Vein endothelial cell (primary cell): ENCODE results near the gene TLR4. TPM values are rescaled to one million over a fixed set of nuclear protein-coding genes. Genes with fewer than 3 reads are reported as not detected.

Experiments used
- small RNA-seq: library from RNA; depleted of rRNA; stranded (forward); fragments of <200 nt; gene quantifications from one replicate; pipeline ENCODE3, GENCODE V24; 2012
- total RNA-seq: library from RNA; depleted of rRNA; stranded (reverse); fragments of >200 nt; gene quantifications from 2 replicates; pipeline ENCODE4 v1.2.3, GENCODE V29; 2012

The TLR4 gene
- total RNA-seq: 92.9 and 207 TPM in 2 replicates

GRCh38 chr9:117704024-117704575 is at the start of gene TLR4:
Gene TLR4 (plus strand): TSS chr9:117704403. CDS start chr9:117704473, 70 bp downstream.

Small RNA genes lying within 50 kb of the gene (small RNA-seq; reads per million reads assigned to genes)
- not detected for gene RNU6-1082P
